Brain microvascular endothelial cell (primary cell): Measurements from ENCODE around the gene TAF3.

Experiments
- DNase-seq: peaks from one replicate; pipeline ENCODE4 v3.0.0-alpha.2; 2020
- H3K27ac ChIP-seq: fragments of 250-450 bp; sonication (Bioruptor Pico); 2 replicates; pipeline ENCODE4 v1.5.1; 2020; ENCODE audit warnings: mild to moderate bottlenecking, moderate library complexity
- H3K27me3 ChIP-seq: fragments of 250-450 bp; sonication (Bioruptor Pico); replicated peaks from 2 replicates; pipeline ENCODE4 v1.5.1; 2020; ENCODE audit warnings: mild to moderate bottlenecking
- H3K36me3 ChIP-seq: fragments of 250-450 bp; sonication (Bioruptor Pico); replicated peaks from 2 replicates; pipeline ENCODE4 v1.5.1; 2020; ENCODE audit warnings: mild to moderate bottlenecking
- H3K4me3 ChIP-seq: 2 replicates; pipeline ENCODE4 v1.5.1; 2011; ENCODE audit warnings: low read depth, mild to moderate bottlenecking, control low read depth, low read length, moderate library complexity
- in situ Hi-C: cut with HindIII; loops from 2 replicates; pipeline ENCODE4 v1.10.0; 2017; ENCODE audit warnings: low sequenced_read_pairs, low pct_ligation_motif_present
- TF ChIP-seq, protein P1 (sequence below): IDR thresholded peaks from 2 replicates; pipeline ENCODE4 v1.5.1; 2011; ENCODE audit warnings: low read depth, mild to moderate bottlenecking, moderate library complexity, low read length, control low read depth, inconsistent platforms; ENCODE audit errors: missing control alignments

Gene TAF3

DNA sequence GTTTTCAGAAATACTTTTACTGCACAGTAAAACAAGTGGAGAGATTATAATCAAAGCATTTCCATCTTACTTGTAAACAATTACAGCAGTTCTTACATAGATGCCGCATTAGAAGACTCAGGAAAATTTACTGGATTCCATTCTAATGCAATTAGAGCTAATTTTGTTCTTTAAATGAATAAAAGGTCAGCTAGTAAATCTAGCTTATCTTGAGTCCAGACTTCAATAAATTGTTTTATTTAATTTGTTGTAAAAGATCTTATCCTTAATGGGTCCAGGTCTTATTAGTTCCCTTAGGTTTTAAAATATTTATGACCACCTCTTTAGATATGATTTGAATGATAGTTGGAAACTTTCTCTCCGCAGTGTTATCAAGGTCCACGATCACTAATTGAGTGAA is 166.0 kb downstream of the TAF3 start:
- Histone ChIP-seq H3K27me3 (no peaks in the 10 kb centered on the region), H3K36me3 (no peaks in the 10 kb centered on the region), H3K27ac (no peak overlapping the region), H3K4me3 (no peak overlapping the region)
- in situ Hi-C loops, result no loop called here
- TF ChIP-seq, protein P1, sequence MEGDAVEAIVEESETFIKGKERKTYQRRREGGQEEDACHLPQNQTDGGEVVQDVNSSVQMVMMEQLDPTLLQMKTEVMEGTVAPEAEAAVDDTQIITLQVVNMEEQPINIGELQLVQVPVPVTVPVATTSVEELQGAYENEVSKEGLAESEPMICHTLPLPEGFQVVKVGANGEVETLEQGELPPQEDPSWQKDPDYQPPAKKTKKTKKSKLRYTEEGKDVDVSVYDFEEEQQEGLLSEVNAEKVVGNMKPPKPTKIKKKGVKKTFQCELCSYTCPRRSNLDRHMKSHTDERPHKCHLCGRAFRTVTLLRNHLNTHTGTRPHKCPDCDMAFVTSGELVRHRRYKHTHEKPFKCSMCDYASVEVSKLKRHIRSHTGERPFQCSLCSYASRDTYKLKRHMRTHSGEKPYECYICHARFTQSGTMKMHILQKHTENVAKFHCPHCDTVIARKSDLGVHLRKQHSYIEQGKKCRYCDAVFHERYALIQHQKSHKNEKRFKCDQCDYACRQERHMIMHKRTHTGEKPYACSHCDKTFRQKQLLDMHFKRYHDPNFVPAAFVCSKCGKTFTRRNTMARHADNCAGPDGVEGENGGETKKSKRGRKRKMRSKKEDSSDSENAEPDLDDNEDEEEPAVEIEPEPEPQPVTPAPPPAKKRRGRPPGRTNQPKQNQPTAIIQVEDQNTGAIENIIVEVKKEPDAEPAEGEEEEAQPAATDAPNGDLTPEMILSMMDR, result no peak
- DNase-seq, result no peak

DNA sequence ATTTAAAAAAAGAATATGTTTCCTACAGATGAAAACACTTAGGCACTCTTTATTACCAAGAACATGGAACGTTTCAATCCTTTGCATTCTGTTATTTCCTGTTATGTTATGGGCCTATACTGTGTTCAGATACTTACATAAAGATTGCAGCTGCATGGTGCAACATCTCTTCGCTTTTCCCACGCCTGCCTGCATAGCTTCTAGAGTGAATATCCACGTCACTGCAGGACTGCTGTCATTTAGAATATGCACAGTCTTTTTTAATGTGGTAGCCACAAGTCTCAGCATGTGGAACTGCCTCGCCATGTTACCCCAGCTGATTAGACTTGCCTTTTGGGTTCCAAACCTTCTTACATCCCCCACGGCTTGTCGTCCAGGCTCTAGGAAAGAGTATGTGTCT is 166.6 kb downstream of the TAF3 start:
- Histone ChIP-seq H3K4me3 (no peak overlapping the region), H3K27me3 (no peaks in the 10 kb centered on the region), H3K36me3 (no peaks in the 10 kb centered on the region), H3K27ac (no peak overlapping the region)
- DNase-seq, result peak; percentile 7
- TF ChIP-seq, protein P1, result no peak
- in situ Hi-C loops, result no loop called here

DNA sequence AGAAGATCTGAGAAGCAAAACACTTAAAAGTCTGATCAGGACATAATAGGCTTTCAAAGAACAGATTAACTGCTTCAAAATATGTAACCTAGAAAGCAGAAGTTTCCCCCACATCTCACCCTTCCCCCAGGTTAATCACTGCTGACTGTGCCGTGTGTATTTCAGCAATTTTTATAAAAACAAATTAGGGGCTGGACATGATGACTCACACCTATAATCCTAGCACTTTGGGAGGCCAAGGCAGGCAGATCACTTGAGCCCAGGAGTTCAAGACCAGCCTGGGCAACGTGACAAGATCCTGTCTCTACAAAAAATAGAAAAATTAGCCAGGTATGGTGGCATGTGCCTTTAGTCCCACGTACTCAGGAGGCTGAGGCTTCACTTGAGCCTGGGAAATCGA is 168.5 kb downstream of the TAF3 start:
- peak; percentile 12 for DNase-seq

DNA sequence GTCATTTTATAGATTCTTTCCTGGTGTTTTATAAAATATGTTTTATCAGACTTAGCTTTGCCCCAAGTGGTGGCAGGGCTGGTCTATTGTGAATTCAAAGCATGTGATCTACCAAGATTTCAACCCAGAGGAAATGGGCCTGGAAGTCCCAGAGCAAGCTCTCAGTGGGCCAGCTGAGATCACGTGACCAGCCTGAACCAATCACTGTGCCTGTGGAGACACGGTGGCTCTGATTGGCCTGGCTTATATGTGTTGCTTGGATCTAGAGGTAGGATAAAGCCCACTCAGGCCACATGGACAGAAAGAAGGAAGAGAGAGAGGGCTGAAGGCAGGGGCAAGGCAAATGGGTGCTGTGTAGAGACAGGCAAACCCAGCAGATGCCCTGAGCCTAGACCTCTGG is 170.7 kb downstream of the TAF3 start:
- H3K36me3 ChIP-seq, result no peaks in the 10 kb centered on the region
- H3K4me3 ChIP-seq, result no peak overlapping the region
- TF ChIP-seq, protein P1, result no peak
- in situ Hi-C loops, result no loop called here
- H3K27me3 ChIP-seq, result no peaks in the 10 kb centered on the region
- no peak overlapping the region for H3K27ac ChIP-seq
- no peak for DNase-seq

More for the DNA sequence above, 168.5 kb downstream of the TAF3 start:
- in situ Hi-C loops, result no loop called here
- Histone ChIP-seq H3K27me3 (no peaks in the 10 kb centered on the region), H3K27ac (no peak overlapping the region), H3K36me3 (no peaks in the 10 kb centered on the region), H3K4me3 (no peak overlapping the region)
- TF ChIP-seq, protein P1, result no peak

DNA sequence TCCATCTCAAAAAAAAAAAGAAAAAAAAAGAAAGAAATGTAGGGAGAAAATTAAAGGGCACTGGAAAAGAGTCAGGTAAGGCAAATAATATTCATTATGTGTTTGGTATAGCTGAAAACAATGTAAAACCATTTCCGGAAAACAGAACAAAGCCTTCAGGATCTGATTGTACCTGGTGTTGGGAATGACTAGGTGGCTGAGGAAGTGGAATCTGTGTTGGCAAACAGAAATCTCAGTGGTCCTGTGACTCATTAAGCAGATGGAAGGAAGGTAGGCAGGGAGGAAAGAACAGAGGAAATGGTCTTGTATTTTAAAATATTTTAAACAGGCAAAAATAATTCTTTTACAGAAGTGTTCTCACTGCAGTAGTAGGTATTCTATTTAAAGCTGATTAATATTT is 180.5 kb downstream of the TAF3 start:
- H3K27me3 ChIP-seq, result no peaks in the 10 kb centered on the region
- no peak overlapping the region for H3K27ac ChIP-seq
- in situ Hi-C loops, result no loop called here
- no peak overlapping the region for H3K4me3 ChIP-seq
- H3K36me3 ChIP-seq, result no peaks in the 10 kb centered on the region
- DNase-seq, result no peak
- TF ChIP-seq, protein P1, result no peak

DNA sequence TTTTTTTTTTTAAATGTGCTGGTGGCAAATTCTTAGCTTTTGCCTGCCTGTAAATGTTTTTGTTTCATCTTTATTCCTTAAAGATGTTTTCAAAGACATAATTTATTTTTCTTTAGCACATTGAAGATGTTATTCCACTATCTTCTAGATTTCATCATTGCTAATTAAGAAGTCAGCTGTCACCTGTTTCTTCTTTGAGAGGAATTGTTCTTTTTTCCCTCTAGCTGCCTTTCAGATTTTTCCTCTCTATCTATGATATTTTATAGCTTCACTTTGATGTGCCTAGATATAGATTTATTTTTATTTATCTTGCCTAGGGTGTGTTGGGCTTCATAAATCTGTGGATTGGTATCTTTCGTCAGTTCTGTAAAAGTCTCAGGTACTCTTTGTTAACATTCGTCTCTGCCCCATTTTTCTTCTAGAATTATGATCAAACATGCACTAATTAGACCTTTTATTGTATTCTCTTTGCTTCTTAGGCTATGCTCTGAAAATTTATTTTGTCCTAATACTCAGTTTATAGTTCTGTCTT is 186.2 kb downstream of the TAF3 start:
- H3K36me3 ChIP-seq, result no peaks in the 10 kb centered on the region
- in situ Hi-C loops, result no loop called here
- H3K4me3 ChIP-seq, result no peak overlapping the region
- H3K27me3 ChIP-seq, result no peaks in the 10 kb centered on the region
- TF ChIP-seq, protein P1, result no peak
- H3K27ac ChIP-seq, result no peak overlapping the region
- no peak for DNase-seq
